Measurements from ENCODE around the gene DUSP10.

The DUSP10 gene

GRCh38 chr1:221719987-221720386 is 21.9 kb downstream of the DUSP10 start:
- H3K4me3 ChIP-seq (ENCODE audit: low read length): no peak overlapping the region
- no peak for TF ChIP-seq ZNF274 (IDR thresholded peaks at IDR 0.05; ENCODE audit: low read depth, low read length)

- TF ChIP-seq ZNF274 (IDR thresholded peaks at IDR 0.05; ENCODE audit: low read depth, low read length): no peak
Observed at GRCh38 chr1:221719278-221719597, 22.7 kb downstream of the DUSP10 start.

GRCh38 chr1:221718381-221719277 is 23.3 kb downstream of the DUSP10 start:
- no peak for TF ChIP-seq ZNF274 (IDR thresholded peaks at IDR 0.05; ENCODE audit: low read depth, low read length)
- no peak overlapping the region for H3K4me3 ChIP-seq (ENCODE audit: low read length)

More at GRCh38 chr1:221719278-221719597, 22.7 kb downstream of the DUSP10 start:
- no peak overlapping the region for H3K4me3 ChIP-seq (ENCODE audit: low read length)

- no peak for TF ChIP-seq ZNF274 (IDR thresholded peaks at IDR 0.05; ENCODE audit: low read depth, low read length)
- no peak overlapping the region for H3K4me3 ChIP-seq (ENCODE audit: low read length)
Observed at GRCh38 chr1:221717485-221717853, 24.4 kb downstream of the DUSP10 start.

GRCh38 chr1:221716713-221717484 is 25.0 kb downstream of the DUSP10 start:
- no peak for TF ChIP-seq ZNF274 (IDR thresholded peaks at IDR 0.05; ENCODE audit: low read depth, low read length)
- H3K4me3 ChIP-seq (ENCODE audit: low read length): no peak overlapping the region

GRCh38 chr1:221715321-221716169 is 26.3 kb downstream of the DUSP10 start:
- TF ChIP-seq ZNF274 (IDR thresholded peaks at IDR 0.05; ENCODE audit: low read depth, low read length): no peak
- no peak overlapping the region; the same call in 1 of the 2 replicates for H3K4me3 ChIP-seq (ENCODE audit: low read length)

GRCh38 chr1:221714227-221715152 is 27.4 kb downstream of the DUSP10 start:
- TF ChIP-seq ZNF274 (IDR thresholded peaks at IDR 0.05; ENCODE audit: low read depth, low read length): no peak
- no peak overlapping the region; the same call in 1 of the 2 replicates for H3K4me3 ChIP-seq (ENCODE audit: low read length)

- TF ChIP-seq ZNF274 (IDR thresholded peaks at IDR 0.05; ENCODE audit: low read depth, low read length): no peak
- peak overlapping the region; percentile 9; the same call in 1 of the 2 replicates for H3K4me3 ChIP-seq (ENCODE audit: low read length)
Observed at GRCh38 chr1:221712776-221713431, 29.0 kb downstream of the DUSP10 start.

GRCh38 chr1:221712198-221712684 is 29.6 kb downstream of the DUSP10 start:
- no peak overlapping the region for H3K4me3 ChIP-seq (ENCODE audit: low read length)
- TF ChIP-seq ZNF274 (IDR thresholded peaks at IDR 0.05; ENCODE audit: low read depth, low read length): no peak

GRCh38 chr1:221711656-221712055 is 30.2 kb downstream of the DUSP10 start:
- TF ChIP-seq ZNF274 (IDR thresholded peaks at IDR 0.05; ENCODE audit: low read depth, low read length): no peak

GRCh38 chr1:221711063-221711577 is 30.8 kb downstream of the DUSP10 start:
- TF ChIP-seq ZNF274 (IDR thresholded peaks at IDR 0.05; ENCODE audit: low read depth, low read length): no peak
- no peak overlapping the region for H3K4me3 ChIP-seq (ENCODE audit: low read length)

More at GRCh38 chr1:221711656-221712055, 30.2 kb downstream of the DUSP10 start:
- H3K4me3 ChIP-seq (ENCODE audit: low read length): no peak overlapping the region

- 0 out of 2 replicates have a peak overlapping the region, but pooled peaks have one; percentile 20 for H3K4me3 ChIP-seq (ENCODE audit: low read length)
- TF ChIP-seq ZNF274 (IDR thresholded peaks at IDR 0.05; ENCODE audit: low read depth, low read length): no peak
Observed at GRCh38 chr1:221709854-221710253, 32.0 kb downstream of the DUSP10 start.

Data from GM08714 (cell line).